ENCODE data around the gene GAB4. TPM values are rescaled to one million over a fixed set of nuclear protein-coding genes. Genes with fewer than 3 reads are reported as not detected.

The GAB4 gene
- total RNA-seq, 1 experiment from 2014 or later = not detected

- CTCF ChIA-PET = no interaction called here
- H3K27me3 Mint-ChIP-seq (ENCODE audit: insufficient read depth, unreplicated experiment) = peaks cover 16% of the 10 kb centered on the region
- H3K27ac Mint-ChIP-seq (ENCODE audit: unreplicated experiment) = no peak overlapping the region
- intact Hi-C loops (cut with micrococcal nuclease; ENCODE audit: unreplicated experiment) = no loop called here
- H3K4me1 Mint-ChIP-seq (ENCODE audit: low read depth, unreplicated experiment) = no peaks in the 10 kb centered on the region
- no peaks in the 10 kb centered on the region for H3K9me3 ChIP-seq
- POLR2A ChIA-PET = no interaction called here
- no TSS peak for BruUV-seq (replicated peaks)
- no peak overlapping the region for H3K4me3 Mint-ChIP-seq (ENCODE audit: unreplicated experiment)
- H3K4me1 ChIP-seq = no peaks in the 10 kb centered on the region
- no peaks in the 10 kb centered on the region for H3K36me3 ChIP-seq (ENCODE audit: control insufficient read depth, insufficient read depth, low read length)
- DNase-seq = no peak
- H3K4me3 ChIP-seq (ENCODE audit: low read depth, low read length) = no peak overlapping the region
- no peaks in the 10 kb centered on the region for H3K36me3 Mint-ChIP-seq (ENCODE audit: insufficient read depth, unreplicated experiment)
- H3K27me3 ChIP-seq (replicated peaks; ENCODE audit: control insufficient read depth, insufficient read depth, low read length) = no peaks in the 10 kb centered on the region
- no peak for TF ChIP-seq CTCF (IDR thresholded peaks at IDR 0.05; ENCODE audit: insufficient read depth in 1 of 2, low read depth in 1 of 2, low read length in 1 of 2, severe bottlenecking in 1 of 2, unreplicated experiment in 1 of 2)
- no peaks in the 10 kb centered on the region for H3K9me3 Mint-ChIP-seq (ENCODE audit: unreplicated experiment)
These were observed 72.8 kb downstream of the GAB4 start for GRCh38 chr22:16935209-16935608.

GRCh38 chr22:16933291-16934282 is 74.4 kb downstream of the GAB4 start:
- DNase-seq = no peak
- Mint-ChIP-seq H3K36me3 (ENCODE audit: insufficient read depth, unreplicated experiment) (no peaks in the 10 kb centered on the region), H3K27me3 (ENCODE audit: insufficient read depth, unreplicated experiment) (peaks cover 27% of the 10 kb centered on the region), H3K4me1 (ENCODE audit: low read depth, unreplicated experiment) (no peaks in the 10 kb centered on the region), H3K27ac (ENCODE audit: unreplicated experiment) (no peak overlapping the region), H3K9me3 (ENCODE audit: unreplicated experiment) (no peaks in the 10 kb centered on the region), H3K4me3 (ENCODE audit: unreplicated experiment) (no peak overlapping the region)
- no peaks in the 10 kb centered on the region for H3K36me3 ChIP-seq (ENCODE audit: control insufficient read depth, insufficient read depth, low read length)
- BruUV-seq (replicated peaks) = no TSS peak
- no peaks in the 10 kb centered on the region for H3K9me3 ChIP-seq
- no peaks in the 10 kb centered on the region for H3K27me3 ChIP-seq (replicated peaks; ENCODE audit: control insufficient read depth, insufficient read depth, low read length)
- ChIA-PET POLR2A (no interaction called here), CTCF (no interaction called here)
- no peak overlapping the region for H3K4me3 ChIP-seq (ENCODE audit: low read depth, low read length)
- intact Hi-C loops (cut with micrococcal nuclease; ENCODE audit: unreplicated experiment) = no loop called here
- no peaks in the 10 kb centered on the region for H3K4me1 ChIP-seq
- TF ChIP-seq CTCF (IDR thresholded peaks at IDR 0.05; ENCODE audit: insufficient read depth in 1 of 2, low read depth in 1 of 2, low read length in 1 of 2, severe bottlenecking in 1 of 2, unreplicated experiment in 1 of 2) = no peak

DNA sequence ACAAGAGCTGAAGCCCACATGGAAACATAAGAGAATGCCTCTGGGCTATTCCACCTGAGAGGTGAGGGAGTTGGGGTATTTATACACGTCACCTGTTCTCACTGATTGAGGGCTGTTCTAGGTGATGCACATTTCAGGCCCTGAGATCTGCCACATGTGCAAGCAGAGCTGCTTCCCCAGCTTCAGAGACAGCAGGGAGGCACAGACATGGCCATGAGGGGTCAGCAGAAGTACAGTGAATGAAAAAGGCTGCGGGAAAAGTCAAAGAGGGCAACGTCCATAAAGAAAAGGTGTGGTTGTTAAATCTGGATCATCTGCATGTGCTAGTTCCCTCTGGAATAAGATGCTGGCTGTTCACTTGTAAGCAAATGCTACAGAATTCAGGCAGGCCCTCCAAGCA is 75.4 kb downstream of the GAB4 start:
- H3K4me1 Mint-ChIP-seq (ENCODE audit: low read depth, unreplicated experiment) = no peaks in the 10 kb centered on the region
- TF ChIP-seq CTCF (IDR thresholded peaks at IDR 0.05; ENCODE audit: insufficient read depth in 1 of 2, low read depth in 1 of 2, low read length in 1 of 2, severe bottlenecking in 1 of 2, unreplicated experiment in 1 of 2) = peak in 1 of 2 experiments; percentile 43
- Histone ChIP-seq H3K4me3 (ENCODE audit: low read depth, low read length) (no peak overlapping the region), H3K27me3 (replicated peaks; ENCODE audit: control insufficient read depth, insufficient read depth, low read length) (no peaks in the 10 kb centered on the region), H3K4me1 (no peaks in the 10 kb centered on the region), H3K9me3 (no peaks in the 10 kb centered on the region), H3K36me3 (ENCODE audit: control insufficient read depth, insufficient read depth, low read length) (no peaks in the 10 kb centered on the region)
- H3K27me3 Mint-ChIP-seq (ENCODE audit: insufficient read depth, unreplicated experiment) = peaks cover 35% of the 10 kb centered on the region
- no peak overlapping the region for H3K27ac Mint-ChIP-seq (ENCODE audit: unreplicated experiment)
- ChIA-PET CTCF (interaction anchor here (1.4 to 1.7 kb wide), 2 partner anchors 15 to 125 kb away, joined by 3 to 14 read pairs; no protein-coding TSS in a partner anchor), POLR2A (no interaction called here)
- BruUV-seq (replicated peaks) = no TSS peak
- H3K4me3 Mint-ChIP-seq (ENCODE audit: unreplicated experiment) = no peak overlapping the region
- H3K9me3 Mint-ChIP-seq (ENCODE audit: unreplicated experiment) = no peaks in the 10 kb centered on the region
- DNase-seq = peak in 1 of 2 experiments; percentile 23
- intact Hi-C loops (cut with micrococcal nuclease; ENCODE audit: unreplicated experiment) = loop anchor here (1.0 kb wide), 1 partner anchor 126 kb away; no protein-coding TSS in a partner anchor
- H3K36me3 Mint-ChIP-seq (ENCODE audit: insufficient read depth, unreplicated experiment) = no peaks in the 10 kb centered on the region

All from Caco-2 (cell line).